ENCODE results near the gene MPHOSPH8.
"Not testable (repeated sequence)": the region's sequence is repeated elsewhere in the genome, so short reads cannot be mapped to it uniquely, and the experiment has no call there.

The MPHOSPH8 gene

DNA sequence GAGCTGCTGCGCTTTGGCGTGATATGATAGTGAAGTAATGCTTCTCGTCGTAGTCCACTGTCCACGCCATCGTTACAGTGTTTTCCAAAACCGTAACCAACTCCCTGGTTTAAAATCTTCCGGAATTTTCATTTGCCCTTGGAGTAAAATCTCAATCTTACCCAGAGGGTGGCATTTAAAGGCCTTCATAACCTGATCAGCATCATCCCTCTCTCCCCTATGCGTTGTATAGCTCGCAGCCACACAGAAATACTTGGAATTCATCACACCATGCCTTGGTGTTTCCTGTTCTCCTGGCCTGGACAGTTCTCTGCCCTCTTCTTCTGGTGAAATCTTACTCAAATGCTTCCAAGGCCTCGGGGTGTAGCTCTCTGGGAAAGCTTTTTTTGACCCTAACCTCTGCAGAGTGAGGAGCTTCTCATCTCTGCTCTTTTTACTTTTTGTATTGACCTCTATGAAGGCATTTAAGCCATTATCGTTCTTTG, 839 bp downstream of the MPHOSPH8 start:
- no peak for DNase-seq

DNA sequence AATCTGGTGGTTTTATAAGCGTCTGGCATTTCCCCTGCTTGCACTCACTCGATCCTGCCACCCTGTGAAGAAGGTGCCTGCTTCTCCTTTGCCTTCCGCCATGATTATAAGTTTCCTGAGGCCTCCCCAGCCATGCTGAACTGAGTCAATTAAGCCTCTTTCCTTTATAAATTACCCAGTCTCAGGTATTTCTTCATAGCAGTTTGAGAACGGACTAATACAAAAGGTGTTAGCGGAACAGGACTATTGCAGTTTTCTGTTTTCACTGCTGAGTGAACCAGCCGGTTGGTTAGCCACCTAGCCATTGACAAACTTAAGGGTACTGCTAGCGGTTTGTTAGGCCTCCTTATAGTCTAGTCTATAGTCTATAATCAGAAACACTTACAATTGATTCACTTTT, 2.5 kb downstream of the MPHOSPH8 start:
- not testable (repeated sequence) for DNase-seq

DNA sequence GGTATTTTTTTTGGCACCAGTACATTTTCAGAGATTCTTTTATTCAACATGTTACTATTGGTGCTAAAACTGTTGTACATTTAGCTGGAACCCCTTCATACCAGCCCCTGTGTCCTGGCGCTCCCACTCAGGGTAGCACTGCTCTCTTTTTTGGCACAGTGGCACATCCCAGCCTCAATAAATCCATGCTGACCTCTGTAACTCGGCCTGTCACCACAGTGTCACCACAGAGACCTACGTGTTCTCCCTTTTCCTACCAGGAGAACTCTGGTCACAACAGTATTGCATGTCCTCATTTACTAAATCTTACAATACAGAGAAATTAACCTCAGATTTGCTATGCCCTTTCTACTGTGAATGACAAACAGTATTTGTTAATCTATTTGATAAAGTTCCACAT, 10.2 kb downstream of the MPHOSPH8 start:
- no peak for DNase-seq

DNA sequence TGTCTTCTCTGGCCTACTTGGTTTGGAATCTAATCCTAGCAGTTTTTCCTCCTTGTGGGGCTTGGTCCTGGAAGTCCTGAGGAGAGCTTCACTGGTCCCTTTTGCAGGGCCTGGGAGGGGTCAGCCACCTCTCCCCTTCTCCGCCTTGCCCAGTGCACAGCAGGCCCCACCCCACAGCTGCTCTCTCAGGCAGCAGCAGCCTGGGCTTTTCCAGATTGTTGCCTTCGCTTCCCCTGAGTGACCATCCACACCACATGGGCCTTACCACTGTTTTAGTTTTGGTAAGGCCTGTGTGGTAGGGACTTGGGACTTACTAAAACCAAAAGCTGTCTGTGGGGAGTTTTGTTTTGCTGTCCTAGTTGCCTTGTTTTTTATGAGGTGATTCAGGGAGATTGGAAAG, 11.5 kb downstream of the MPHOSPH8 start:
- DNase-seq = no peak

DNA sequence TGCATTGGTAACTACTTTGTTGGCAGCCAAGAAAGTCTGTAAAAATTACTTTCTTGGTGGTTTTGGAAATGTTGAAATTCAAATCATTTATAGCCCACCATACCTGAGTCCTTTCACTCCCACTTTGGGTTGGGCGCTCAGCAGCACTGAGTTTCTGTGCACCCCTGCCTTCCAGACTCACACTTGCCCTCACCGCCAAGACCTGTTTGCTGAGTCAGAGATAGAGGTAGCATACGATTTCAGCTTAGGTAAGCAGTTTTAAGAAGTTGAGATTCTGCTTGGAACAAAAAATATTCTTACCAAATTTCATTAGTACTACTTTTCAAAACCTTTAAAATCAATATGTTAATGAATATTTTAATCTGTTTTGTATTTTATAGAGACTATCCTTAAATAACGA, 12.6 kb downstream of the MPHOSPH8 start:
- no peak for DNase-seq

DNA sequence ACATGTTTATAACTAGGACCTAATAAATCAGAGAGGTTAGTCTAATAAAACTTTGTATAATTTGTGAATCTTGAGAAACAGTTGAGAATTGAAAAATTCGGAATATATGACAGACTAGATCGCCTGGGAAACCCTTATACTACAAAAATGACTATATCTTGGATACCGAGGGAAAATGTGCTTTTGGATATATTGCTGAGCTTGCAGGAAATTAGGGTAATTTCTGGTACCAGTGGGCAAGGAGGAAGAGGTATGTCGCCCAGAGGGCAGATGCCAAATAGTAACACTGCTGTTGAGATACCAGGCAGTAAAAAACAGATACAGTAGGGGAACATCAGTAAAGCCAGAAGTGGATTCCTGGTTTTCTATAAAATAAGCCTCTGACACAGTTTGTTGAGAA, 17.3 kb downstream of the MPHOSPH8 start:
- no peak for DNase-seq

DNA sequence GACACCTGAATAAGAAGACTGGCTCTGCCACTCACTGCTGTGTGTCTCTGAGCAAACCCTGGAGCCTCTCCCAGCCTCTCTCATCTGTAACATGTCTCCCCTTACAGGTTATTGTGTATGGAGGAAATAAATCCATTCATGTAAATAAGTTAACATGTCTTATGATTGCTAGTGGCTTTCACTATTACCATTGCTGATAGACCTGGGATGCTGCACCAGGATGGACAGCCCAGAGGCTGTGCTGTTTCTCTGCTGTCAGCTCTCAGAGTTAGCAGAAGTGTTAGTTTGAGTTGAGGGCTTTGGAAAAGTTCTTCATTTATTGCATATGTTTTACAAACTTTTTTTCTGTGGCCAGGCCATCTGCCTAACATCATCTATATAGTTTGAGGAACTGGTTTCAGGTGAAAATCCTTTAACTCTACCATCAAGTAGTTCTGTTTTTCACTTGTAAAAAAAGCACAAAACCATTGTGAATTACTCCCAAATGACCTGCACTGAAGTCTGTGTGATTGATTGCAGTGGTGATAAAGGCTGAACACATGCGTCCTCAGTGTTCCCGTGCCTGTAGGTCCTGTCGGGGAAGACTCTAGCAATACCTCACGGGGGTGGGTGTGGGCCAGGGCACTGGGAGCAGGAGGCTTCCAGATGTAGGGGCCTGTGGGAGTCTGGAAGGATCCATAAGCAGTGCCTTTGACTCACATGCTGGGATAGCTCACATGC, 24.6 kb downstream of the MPHOSPH8 start:
- no peak for DNase-seq

DNA sequence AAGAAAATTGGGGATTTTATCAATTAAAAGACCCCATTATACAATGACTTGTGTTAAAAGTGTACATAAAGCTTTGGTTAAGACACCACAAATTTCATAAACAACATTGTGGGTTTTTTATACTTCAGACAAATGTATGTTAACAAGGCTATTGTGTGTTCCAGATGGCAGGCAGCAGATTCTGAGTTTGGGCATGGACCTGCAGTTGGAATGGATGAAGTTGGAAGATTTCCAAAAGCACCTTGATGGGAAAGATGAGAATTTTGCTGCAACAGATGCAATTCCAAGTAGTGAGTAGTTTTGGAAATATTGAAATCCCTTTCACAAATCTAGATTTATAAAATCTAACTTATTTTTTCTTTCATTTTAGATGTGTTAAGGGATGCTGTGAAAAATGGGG, 25.4 kb downstream of the MPHOSPH8 start:
- no peak for DNase-seq

DNA sequence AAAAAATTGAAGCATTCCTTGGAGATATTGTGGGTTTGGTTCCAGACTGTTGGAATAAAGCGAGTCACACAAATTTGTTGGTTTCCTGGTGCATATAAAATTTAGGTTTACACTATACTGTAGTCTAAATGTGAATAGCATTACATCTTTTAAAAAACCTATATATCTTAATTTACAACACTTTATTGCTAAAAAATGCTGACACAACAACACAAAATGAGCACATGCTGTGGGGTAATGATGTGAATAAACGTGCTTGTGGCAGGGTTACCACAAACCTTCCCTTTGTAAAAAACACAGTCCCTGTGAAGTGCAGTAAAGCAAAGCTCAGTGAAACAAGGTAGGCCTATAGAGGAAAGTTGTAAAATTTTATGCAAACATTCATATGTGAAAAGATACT, 27.7 kb downstream of the MPHOSPH8 start:
- DNase-seq = no peak

DNA sequence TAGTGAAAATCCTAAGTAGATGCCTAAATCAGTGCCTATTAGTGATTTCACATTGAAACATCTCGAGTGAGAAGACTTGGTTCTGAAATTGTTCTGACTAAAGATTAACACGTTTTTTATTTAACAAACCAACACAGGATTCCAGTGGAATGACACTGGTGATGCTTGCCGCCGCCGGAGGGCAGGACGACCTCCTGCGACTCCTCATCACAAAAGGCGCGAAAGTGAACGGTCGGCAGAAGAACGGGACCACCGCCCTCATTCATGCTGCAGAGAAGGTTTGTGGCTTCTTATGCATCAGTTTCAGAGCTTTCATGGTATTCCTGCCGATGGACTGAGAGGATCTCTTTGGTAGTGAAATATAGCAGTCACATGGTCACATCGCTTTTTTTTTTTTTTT, 28.1 kb downstream of the MPHOSPH8 start:
- no peak for DNase-seq

DNA sequence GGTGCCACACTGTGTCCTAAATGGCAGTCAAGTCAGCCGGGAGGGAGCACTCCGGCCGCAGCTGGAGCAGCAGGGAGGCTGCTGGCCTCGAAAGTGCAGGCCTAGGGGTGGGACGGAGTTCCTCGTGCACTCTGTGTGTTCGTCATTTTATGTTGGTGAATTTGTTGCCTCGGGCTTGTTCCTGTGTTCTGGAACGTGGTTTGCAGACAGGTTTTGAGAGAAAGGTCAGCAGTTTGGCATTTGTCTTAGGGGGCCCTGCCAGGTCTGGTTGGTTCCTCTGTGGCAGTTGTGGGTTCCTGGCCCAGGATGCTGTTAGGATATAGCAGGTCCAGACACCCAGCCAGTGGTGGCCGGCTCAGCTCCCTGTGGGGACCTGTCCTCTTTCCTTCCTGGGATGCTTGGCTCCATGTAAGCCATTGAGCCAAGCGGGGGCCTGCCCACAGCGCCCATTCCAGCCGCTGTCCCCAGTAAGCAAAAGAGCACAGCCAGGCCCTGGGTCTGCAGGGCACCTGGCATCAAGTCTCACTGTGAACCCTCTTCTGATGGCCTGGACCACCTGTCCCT, 30.0 kb downstream of the MPHOSPH8 start:
- DNase-seq = no peak

DNA sequence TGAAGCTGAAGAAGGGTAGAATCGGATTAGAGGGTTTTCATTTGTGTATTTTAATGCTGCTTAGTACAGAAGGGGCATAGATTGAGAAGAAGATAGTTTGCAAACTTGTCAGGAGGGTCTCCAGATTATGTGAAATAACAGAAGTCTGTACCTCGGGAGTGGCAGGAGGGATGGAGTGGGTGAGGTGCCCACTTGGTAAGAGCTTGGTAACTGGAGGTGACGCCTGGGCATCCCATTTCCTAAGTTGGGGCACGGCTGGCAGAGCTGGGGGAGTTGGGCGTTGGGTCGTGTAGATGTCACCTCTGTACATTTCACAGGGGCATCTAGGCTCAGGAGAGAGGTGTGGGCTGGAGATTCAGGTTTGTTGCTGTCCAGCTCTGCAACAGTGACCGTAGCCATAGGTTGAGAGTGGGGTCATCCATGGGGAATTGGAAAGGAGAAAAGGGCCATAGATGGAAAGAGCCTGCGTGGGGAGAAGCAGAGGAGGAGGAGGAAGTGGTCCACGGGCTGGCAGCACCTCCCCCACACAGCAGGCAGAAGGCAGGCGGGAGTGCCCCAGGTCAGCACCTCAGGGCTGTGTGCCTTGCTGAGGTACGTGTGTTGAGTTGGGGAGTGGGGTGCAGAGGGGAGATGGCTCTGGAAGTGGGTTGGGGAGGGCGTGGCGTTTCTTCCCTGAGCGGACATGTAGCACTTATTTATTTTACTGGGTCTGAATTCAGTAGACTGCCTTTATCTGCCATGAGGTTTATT, 31.2 kb downstream of the MPHOSPH8 start:
- DNase-seq = no peak

DNA sequence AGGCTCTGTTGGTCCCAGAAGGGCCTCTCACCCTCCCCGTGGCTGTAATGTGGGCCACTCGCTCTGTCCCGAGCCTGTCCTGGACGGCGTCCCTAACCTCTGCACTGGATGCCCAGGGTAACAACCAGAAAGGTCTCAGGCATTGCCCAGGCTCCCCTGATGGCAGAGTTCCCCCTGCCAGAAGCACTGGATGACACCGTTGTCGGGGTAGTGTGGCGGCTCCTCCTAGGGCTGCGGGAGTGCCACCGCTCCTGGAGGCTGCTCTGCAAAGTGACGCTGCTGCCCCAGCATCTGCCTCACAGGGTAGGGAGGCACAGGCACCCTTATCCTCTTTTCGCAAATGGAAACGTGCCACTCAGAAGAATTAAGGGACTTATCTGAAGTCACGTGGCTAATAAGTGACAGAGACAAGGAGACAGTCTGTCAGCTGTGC, 32.0 kb downstream of the MPHOSPH8 start:
- DNase-seq = no peak

DNA sequence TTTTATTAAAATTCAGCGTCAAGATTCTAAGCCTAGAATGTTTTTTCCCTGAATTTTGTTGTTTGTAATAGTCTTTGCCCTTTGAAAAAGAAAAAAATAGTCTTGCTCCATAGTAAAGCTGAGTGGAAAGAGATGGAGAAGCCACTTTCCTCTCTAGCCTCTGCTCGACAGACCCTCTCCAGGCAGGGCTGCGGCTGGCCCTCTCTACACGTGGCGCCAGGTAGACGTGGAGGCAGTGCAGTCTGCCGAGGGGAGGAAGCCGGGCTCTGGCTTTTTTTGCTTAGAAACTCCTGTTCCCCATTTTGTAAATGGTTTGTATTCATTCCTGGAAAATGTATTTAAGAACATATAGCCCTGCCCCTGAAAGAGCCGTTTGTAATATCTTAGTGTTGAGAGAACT, 35.3 kb downstream of the MPHOSPH8 start:
- DNase-seq = no peak

DNA sequence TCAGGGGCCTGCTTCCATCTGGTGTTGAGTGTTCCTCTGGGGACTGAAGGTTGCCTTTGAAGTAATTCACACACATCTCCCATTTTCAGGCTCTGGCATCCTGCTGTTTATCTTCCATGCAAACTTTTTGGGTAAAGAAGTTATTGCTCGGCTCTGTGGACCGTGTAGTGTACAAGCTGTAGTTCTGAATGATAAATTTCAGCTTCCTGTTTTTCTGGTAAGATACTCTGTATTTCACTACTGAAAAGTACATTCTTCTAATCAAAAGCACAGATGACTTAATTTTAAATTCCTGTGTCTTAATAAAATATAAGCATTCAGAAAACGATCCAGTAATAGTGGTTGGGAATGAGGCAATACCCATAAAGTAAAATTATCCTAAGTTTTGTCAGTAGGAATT, 36.7 kb downstream of the MPHOSPH8 start:
- no peak for DNase-seq

DNA sequence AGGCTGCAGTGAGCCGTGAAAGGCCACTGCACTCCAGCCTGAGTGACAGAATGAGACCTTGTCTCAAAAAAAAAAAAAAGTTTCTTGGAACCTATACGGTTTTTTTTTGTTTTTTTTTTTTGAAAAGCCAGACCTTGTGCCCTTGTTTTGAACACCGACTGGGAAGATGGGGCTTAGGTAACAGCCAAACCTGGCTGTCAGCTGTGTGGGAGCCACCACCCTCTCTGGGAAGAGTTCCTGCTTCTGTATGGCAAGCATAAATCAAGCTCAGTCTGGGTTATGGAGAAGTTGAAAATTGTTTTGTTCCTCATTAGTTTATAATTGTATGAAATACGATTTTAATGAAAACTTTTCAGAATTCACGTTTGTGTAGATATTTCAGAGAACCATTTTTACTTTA, 39.5 kb downstream of the MPHOSPH8 start:
- DNase-seq = no peak

DNA sequence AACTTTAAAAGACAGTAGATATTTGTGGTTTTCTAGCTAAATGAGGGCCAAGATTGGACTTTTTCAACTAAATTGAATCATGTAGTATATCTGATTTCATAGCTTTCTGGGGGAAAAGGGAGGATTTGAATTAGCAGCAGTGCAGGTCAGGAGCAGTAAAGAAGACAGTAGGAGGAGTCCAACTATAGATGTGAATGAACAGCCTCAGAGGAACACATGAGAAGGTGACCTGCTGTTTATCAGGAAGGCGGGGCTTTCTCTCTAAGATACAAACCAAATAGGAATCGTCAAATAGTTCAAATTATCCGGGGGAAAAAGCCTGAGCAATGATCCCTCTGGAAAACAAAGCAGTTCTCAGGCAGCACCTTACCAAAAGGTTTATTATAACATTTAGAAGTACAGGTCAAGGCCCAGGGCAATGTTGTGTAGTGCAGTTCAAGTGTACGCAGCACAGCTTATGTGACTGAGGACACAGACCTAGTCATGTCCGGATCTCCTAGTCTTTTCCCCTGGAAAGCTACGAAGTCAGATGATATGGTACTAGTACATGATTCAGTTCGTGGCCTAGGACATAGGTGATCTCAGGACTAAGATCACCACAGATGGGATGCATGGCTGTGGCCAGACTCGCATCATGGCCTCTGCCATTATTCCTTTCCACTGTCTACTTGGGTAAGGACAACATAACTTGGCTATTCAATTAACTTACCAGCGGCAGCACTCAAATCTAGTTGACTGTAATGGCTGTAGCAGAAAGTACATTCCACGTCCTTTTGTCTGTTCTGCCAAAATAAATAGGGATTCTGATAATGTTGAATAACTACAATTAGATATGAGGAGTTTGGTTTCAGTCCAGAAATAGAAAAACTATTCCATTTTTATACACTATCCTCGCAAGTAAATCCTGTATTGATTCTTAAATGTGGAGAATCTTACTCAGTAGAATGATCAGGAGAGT, 40.3 kb downstream of the MPHOSPH8 start:
- DNase-seq = no peak

DNA sequence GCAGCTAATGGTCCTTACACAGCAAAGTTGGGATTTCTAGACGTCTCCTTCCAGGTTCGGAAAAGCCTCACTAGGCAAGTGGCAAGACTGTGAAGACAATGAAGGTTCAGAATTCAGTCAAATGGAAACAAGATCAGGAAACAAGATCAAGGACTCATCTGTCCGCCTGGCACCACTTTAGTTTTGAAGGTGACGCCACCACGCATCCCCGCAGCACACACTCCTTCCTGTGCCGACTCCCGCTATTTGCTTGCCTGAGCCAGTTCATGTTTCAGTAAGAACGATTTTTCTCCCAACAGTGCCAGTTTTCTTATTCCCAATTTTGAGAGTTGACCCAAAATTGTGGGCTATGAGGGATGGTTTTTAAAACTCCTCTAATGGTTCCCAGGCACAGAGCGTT, 41.4 kb downstream of the MPHOSPH8 start:
- no peak for DNase-seq

DNA sequence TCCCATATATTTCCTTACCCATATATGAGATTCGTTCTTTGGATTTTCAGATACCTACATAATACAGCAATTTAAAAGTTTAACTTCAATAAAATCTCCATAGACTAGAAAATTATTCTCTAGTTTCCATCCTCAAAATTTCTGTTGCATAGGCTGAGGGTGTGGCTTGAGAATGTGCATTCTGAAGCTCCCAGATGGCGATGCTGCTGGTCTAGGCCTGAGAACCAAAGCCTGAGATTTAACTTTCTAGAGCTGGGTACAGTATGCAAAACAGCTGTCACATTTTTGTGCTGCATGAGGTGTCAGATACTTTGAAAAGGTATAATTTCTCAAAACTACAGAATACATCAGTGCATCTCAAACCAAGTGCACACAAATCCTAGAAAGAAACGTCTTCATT, 42.7 kb downstream of the MPHOSPH8 start:
- DNase-seq = no peak

DNA sequence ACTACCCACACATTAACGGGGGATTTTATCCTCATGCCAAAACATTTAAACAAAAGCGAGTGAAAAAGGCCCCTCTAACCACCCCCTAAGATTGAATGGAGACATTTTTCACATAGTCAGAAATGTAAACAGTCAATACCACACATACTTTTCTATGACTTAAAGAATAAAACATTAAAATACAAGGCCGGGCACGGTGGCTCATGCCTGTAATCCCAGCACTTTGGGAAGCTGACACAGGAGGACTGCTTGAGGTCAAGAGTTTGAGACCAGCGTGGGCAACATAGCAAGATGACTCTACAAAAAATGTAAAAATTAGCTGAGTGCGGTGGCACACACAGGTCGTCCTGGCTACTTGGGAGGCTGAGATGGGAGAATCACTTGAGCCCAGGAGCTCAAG, 47.3 kb downstream of the MPHOSPH8 start:
- no peak for DNase-seq

DNA sequence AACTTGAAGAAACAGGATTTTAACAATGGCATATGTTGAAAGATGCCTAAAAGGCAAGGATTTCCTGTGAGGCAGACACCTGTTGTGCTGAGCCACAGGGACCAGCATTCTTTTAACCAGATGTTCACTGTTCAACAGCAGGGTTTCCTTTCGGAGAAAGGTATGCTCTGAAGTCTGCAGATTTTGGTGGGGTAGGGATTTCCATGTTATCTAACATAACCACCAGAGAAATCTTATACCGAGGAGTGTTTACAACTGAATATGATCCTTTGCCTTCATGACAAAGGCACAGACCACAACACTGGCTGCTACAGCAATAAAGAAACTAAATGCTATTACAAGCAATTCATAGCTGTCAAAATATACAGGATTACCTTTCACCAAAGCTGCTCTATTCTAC, 48.1 kb downstream of the MPHOSPH8 start:
- DNase-seq = no peak

DNA sequence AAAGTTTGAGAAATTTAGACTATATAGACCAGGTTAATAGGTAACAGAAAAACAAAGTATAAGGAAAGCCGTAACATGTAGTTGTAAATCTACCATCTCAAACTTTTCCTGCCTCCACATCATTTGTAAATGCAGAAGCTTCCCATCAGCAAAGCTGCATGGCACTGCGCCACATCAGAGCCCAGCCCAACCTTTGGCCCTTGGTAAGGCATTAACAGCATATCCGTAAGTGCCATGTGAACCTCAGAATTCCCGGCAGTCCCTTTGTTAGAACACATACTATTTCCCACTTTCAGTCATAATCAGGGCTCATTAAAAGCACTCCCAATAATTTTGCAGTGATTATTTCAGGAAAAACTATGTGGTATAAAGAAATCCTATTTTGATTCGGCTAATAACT, 51.6 kb downstream of the MPHOSPH8 start:
- no peak for DNase-seq

DNA sequence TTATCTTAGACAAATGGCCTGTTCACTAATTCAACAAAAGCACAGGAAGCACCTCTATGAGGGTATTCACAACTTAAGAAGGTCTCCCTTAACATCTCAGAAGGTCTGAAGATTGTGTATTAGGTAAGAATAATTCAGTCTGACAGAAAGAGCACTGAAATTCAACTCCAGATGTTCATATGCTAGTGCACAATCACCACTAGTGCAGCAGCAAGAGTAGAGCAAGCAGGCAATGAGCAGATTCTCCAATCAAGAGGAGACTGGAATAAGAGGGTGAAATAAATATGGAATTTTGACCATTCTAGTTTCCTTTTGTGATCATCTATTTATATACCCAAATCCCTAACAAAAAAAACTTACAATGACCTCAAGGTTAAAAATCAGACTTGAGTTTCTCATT, 52.0 kb downstream of the MPHOSPH8 start:
- no peak for DNase-seq
